Activated CD8-positive, alpha-beta memory T cell treated with anti-CD3 and anti-CD28 coated beads for 36 hours (primary cell): ENCODE results near the gene MTG2. TPM values are rescaled to one million over a fixed set of nuclear protein-coding genes. Genes with fewer than 3 reads are reported as not detected.

ENCODE experiments used
- CTCF ChIA-PET: fragments of 350-600 bp; sonication (Branson Sonifier 250); formaldehyde crosslinking; loops from one replicate; lab custom pipeline; 2021; ENCODE audit warnings: antibody characterized with exemption; lab: Charles Lee
- POLR2A ChIA-PET: fragments of 350-600 bp; sonication (Branson Sonifier 250); formaldehyde crosslinking; loops from one replicate; lab custom pipeline; 2021; ENCODE audit warnings: antibody characterized with exemption; lab: Charles Lee
- total RNA-seq, 2 experiments: library from RNA; stranded (reverse); gene quantifications; one replicate each; pipeline ENCODE4 v1.2.3, GENCODE V29; 2021

MTG2 gene
- total RNA-seq, 2 experiments from 2014 or later, result 45.0 to 45.8 TPM

DNA sequence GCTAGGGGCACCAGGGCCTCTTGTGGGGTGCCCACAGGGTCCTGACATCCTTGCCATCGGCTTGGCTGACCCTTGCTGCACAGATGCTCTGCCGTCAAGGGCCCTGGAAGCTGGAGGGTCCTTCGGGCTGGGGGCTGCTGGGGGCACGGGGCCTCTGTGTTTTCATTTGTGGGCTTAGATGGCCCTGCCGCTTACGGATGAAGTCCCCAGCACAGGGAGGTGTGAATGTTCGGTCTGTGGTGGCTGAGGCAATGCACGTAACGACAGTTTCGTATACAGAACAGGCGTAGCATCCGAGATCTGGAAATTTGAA, 24.8 kb upstream of the MTG2 start:
- ChIA-PET POLR2A (no interaction called here), CTCF (no interaction called here)

DNA sequence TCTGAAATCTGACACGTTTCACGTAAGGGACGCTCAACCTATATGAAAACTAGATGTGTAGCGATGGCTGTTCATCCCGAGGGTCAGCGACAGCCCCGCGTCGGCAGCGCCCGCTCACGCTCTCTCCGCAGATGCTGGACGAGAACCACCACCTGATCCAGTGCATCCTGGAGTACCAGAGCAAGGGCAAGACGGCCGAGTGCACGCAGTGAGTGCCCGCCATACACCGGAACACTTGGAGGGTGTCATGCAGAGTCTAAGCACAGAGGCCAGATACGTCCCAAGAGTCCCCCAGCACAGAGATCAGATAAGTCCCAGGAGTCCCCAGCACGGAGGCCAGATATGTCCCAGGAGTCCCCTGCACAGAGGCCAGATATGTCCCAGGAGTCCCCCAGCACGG, 24.3 kb upstream of the MTG2 start:
- CTCF ChIA-PET, result interaction anchor here (1.1 kb wide), 1 partner anchor 150 kb away, joined by 3 read pairs; no protein-coding TSS in a partner anchor

DNA sequence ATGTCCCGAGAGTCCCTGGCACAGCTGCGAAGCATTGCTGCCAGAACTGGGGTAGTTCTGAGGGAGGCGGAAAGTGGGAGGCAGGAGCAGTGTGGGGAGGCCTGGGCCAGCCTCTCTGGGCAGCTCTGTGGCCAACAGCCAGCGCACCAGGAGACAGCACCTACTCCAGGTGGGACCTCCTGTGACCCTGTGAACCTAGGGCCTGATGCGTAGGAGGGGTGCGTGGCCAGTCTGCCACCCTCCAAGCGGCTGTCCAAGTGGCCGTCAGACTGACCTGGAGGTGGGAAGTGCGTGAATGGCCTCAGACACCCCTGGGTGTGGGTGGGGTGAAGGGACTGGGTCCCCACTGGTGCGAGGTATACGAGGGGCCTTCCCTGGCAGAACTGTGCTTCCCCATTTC, 23.8 kb upstream of the MTG2 start:
- ChIA-PET POLR2A (no interaction called here), CTCF (interaction anchor here (0.7 to 1.1 kb wide), 2 partner anchors 13 to 151 kb away, joined by 3 read pairs; no protein-coding TSS in a partner anchor)

More for the DNA sequence above, 24.3 kb upstream of the MTG2 start:
- POLR2A ChIA-PET, result no interaction called here

DNA sequence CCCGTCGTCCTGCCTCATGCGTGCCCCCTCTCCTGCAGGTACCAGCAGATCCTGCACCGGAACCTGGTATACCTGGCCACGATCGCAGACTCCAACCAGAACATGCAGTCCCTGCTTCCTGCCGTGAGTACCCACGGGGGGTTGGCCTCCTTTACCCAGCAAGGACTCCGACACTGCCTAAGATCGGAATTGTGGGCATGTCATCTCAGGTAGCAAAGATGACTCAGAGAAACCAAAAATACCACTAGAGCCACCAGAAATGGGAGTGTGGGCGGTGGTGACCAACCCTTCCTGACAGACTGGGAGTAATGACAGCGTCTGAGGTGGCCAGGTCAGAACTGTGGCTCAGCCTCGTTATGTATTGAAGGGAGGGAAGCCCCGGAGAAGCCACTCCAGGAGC, 23.0 kb upstream of the MTG2 start:
- POLR2A ChIA-PET, result no interaction called here
- CTCF ChIA-PET, result interaction anchor here (1.1 kb wide), 1 partner anchor 151 kb away, joined by 3 read pairs; no protein-coding TSS in a partner anchor

DNA sequence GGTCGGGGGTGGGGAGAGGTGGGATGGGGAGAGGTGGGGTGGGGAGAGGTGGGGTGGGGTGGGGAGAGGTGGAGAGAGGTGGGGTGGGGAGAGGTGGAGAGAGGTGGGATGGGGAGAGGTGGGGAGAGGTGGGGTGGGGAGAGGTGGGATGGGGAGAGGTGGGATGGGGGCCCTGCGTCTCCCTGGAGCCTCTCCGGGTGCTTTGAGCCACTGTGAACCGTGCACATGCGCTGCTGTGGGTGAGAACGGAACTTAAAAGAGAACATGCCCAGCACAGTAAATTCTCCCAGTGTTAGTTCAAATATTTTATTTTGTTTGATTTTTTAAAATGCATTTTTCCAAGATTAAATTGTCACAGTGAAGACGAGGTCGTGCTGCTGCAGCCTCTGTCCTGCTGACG, 22.6 kb upstream of the MTG2 start:
- ChIA-PET POLR2A (no interaction called here), CTCF (no interaction called here)

DNA sequence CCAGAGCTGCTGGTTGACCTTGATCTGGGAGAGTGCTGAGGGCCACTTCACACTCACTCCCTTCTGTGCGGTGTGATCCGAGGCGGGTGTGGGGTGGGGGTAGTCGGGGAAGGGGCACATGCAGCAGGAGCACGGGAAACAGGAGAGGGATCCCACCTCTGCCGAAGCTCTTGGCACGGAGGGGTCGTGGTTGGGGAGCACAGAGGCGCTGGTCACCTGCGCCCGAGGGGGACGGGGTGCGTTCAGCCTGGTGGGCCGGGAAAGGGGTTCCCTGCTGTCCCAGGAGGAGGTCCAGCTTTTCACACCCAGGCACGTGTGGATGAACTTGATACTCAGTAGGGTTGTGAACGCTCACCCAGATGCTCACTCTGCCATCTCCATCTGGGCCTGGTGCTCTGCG, 22.0 kb upstream of the MTG2 start:
- POLR2A ChIA-PET, result no interaction called here

DNA sequence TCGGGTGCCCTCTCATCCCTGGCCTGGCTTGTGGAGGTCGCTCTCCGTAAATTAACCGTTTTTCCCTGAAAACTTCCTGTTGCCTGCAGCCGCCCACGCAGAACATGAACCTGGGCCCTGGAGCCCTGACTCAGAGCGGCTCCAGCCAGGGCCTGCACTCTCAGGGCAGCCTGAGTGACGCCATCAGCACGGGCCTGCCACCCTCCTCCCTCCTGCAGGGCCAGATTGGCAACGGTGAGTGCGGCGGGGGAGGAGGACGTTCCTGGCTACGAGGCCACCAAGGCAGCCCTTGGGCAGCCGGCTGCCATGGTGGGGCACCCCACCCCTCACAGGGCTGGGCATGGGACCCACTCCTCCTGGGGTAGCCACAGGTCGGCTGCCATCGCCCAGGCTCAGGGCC, 21.5 kb upstream of the MTG2 start:
- ChIA-PET POLR2A (no interaction called here), CTCF (no interaction called here)

More for the DNA sequence above, 22.0 kb upstream of the MTG2 start:
- CTCF ChIA-PET, result no interaction called here

DNA sequence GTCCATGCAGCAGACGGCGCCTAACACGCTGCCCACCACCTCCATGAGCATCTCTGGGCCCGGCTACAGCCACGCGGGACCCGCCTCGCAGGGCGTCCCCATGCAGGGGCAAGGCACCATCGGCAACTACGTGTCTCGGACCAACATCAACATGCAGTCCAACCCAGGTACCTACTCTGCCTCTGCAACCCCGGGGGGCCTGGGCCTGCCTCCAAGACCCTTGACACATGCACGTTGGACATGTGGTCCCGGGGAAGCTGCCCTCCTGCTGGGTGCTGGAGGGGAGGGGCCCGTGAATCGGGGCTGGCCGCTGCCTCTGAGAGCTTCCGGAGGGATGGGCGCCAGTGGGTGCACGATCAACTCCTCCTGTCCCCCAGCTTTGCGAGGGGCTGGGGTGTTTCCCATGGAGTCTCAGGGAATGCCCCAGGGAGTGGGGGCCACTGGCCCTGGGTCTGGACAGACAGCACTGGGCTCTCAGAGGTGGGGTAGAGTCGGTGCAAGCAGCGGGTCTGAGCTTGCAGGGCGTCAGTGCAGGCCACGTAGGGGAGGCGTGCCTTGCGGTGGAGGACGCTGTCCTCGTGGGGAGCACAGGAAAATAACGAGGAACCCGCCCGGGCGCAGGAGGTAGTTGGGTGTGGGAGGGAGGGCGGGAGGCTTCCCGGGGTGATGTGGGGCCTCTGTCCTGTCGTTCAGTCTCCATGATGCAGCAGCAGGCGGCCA, 19.9 kb upstream of the MTG2 start:
- POLR2A ChIA-PET, result no interaction called here
- CTCF ChIA-PET, result no interaction called here

DNA sequence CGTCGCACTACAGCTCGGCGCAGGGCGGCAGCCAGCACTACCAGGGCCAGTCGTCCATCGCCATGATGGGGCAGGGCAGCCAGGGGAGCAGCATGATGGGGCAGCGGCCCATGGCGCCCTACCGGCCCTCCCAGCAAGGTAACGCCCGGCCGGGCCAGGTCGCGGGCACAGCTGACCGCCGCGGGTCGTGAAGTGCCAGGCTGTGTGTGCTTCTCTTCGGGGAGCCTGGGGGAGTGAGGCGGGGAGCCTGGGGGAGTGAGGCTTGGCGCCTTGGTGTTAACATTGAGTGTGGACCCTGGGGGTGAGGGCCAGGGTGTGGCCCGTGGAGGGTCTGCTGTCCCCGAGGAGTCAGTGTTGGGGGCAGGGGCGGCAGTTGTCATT, 19.4 kb upstream of the MTG2 start:
- ChIA-PET CTCF (no interaction called here), POLR2A (no interaction called here)

DNA sequence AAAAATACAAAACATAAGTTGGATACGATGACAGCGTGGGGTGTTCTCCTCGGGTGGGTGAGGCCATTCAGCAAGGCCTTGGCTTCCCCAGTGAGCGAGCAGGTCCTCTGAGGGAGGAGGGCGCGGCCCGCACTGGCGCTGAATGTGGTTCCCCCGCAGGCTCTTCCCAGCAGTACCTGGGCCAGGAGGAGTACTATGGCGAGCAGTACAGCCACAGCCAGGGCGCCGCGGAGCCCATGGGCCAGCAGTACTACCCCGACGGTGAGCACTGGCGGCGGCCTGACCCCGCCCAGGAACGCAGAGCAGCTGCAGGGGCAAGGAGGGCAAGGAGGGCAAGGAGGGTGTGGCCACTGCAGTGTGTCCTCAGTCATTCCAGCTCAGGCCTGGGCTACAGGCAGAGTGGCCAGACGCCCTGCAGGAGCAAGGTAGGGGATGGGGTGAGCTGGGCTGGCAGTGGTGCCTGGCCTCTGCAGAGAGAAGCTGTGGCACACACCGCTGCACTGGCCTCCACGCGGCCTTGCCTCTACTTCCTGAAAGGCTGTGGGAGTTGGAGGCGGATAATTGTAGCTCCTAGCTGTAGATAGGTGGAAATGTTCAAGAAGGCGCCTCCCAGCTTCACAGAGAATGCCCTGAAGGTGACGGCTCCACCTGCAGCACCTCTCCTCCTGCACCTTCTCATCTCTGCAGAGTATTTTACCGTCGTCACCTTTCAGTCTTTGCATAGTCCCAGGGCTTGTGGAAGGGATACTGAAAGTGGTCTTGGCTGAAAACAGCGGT, 18.7 kb upstream of the MTG2 start:
- CTCF ChIA-PET, result no interaction called here
- POLR2A ChIA-PET, result no interaction called here

DNA sequence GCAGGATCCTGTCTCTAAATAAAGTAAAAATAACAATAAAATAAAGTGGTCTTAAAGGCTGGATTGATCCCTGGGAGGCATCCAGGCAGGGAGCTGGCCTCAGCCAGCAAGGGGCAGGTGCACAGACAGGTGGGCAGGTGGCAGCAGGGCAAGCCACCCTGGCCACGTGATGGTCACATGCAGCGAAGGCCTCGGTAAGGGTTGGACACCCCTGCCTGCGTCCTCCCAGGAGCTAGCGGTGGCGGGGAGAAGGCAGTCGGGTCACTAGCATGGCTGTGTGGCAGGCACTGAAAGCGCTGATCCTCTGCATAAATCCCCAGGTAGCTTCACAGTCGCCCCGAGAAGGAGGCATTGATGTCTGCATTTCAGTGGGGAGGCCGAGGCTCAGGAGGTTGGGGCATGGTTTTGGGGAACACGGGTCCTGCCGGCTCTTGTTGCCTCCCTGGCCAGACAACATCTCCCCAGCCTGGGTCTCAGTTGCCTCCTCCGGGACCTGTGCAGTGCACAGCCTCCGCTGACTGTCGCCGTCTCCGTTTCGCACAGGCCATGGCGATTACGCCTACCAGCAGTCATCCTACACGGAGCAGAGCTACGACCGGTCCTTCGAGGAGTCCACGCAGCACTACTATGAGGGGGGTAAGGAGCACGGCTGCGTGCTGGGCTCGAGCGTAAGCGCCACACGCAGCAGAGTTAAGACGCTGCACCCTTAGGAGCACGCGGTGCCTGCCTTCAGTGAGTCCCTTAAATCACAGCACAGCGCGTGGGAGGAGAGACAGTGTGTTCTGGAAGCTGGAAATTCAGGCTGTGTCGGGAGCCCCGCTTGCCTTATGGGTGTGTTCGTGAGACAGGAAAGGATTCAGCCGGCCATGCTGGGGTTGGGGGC, 17.7 kb upstream of the MTG2 start:
- CTCF ChIA-PET, result no interaction called here

DNA sequence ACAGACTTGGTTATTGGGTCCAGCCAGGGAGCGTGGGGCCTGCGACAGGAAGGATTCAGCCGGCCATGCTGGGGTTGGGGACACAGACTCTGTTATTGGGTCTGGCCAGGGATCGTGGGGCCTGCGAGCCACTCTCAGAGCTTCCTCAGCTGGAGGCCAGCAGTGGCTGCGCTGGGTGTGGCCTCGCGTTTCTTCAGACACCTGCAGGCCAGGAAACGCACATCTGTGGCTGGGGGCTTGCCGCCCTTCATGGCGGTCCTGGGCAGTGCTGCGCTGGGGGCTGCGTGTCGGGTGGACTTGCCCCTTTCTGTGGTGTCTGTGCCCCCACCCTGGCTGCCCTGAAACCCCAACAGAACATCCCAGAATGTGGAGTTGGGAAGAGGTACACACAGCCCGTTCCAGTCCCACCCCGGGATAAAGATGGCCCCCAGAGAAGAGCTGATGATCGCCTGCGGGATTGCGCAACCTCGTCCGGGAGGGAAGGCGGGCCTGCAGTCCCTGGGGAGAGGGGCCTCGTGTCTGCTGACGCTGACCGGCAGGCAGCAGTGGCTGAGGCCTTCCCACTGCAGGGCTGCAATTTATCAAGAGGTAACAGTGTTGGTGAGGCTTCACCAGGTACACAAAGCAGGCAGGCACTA, 16.9 kb upstream of the MTG2 start:
- POLR2A ChIA-PET, result no interaction called here
- CTCF ChIA-PET, result no interaction called here

More for the DNA sequence above, 17.7 kb upstream of the MTG2 start:
- POLR2A ChIA-PET, result no interaction called here

DNA sequence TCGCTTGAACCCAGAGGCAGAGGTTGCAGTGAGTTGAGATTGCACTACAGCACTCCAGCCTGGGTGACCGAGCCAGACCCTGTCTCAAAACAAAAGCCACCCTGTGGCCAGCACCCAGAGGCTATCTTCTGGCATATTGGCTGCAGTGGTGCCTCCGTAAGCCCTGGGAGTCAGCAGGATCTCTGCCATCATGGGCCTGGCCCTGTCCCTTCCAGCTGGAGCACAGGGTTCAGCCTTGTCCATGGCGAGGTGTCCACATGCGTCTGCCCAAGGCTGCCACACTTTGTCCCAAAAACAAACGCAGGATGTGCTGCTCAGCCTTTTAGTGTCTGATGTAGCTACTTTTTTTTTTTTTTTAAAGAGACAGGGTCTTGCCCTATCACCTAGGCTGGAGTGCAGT, 15.4 kb upstream of the MTG2 start:
- POLR2A ChIA-PET, result no interaction called here
- CTCF ChIA-PET, result interaction anchor here (0.6 to 0.7 kb wide), 2 partner anchors 21 kb away, joined by 3 read pairs; no protein-coding TSS in a partner anchor

DNA sequence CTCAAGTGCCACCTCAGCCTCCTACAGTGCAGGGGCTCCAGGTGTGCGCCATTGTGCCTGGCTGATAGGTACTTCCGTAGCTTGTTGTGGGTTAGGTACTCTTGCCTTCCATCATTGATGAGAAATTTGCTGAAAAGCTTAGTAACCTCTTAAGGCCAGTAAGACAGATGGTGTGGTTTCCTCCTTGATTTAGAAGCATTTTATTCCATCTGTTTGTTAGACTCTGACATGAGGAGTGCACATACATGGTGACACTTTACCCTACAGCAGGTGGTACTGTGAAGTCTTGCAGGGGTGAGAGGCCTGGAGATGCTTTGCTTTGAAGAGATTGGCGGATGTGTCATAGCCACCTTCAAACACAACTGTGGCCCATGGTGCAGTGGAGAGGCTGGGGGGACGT, 14.8 kb upstream of the MTG2 start:
- ChIA-PET CTCF (interaction anchor here (0.7 kb wide), 1 partner anchor 22 kb away, joined by 3 read pairs; no protein-coding TSS in a partner anchor), POLR2A (no interaction called here)

DNA sequence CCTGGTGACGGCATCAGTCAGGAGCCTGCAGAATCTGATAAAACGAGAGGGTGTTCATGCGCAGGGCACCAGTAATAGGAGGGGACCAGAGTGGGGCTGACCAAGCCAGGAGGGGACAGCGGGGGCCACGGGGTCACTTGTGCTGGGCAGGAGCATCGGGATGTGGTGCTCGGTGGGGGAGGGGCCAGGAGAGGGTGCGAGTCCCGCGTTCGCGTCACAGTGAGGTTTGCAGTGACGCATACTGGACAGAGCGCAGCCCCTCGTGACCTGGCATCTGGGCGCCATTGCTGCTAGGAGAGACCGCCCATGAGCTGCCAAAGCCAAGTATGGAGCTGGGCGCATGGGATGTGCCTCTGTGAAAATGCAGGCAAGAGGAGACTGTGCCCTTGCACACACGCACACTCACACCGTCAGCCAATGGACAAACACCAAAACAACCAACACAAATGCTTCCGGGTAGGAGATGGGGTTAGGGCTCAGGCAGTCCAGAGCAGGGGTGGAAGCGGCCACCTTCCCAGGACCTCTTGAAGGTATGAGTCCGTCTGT, 13.9 kb upstream of the MTG2 start:
- ChIA-PET POLR2A (no interaction called here), CTCF (no interaction called here)

DNA sequence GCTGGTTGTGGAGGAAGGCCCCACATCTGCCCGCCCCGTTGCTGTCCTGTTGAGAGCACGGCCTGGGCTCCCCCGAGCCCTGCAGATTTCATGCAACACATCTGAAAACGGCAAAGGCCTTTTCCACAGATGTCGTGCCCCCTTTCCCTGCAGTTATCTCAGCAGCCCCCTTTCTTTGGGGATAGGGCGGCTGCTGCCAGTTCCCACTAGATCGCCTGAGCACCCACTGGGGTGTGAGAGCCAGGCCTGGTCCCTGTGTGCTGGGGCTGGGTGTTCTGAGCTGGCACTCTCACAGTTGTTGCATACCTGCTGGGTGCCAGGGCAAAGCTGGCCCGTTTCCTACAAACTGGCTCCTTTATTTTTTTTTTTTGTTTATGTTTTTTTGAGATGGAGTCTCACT, 12.3 kb upstream of the MTG2 start:
- ChIA-PET POLR2A (no interaction called here), CTCF (no interaction called here)

DNA sequence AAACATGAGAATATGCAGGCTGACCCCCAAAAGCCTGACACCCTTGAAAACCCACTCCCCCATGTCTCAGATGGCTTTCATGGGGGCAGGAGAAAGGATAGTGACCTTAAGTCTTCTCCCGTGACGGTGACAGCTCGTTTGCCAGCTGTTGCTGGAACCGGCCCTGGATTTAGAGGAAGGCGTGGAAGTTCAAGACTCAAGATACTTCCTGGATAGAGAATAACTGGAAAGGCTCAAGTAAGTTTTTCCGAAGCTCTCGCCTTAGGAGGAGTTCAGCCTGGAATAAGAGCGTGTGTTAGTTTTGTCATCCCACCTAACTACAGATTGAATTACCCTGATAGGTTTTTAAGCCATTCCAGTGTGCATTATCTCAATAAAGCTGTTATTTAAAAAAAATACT, 11.6 kb upstream of the MTG2 start:
- POLR2A ChIA-PET, result no interaction called here
- CTCF ChIA-PET, result interaction anchor here (1.0 to 1.1 kb wide), 2 partner anchors 12 to 35 kb away, joined by 3 read pairs; no protein-coding TSS in a partner anchor

DNA sequence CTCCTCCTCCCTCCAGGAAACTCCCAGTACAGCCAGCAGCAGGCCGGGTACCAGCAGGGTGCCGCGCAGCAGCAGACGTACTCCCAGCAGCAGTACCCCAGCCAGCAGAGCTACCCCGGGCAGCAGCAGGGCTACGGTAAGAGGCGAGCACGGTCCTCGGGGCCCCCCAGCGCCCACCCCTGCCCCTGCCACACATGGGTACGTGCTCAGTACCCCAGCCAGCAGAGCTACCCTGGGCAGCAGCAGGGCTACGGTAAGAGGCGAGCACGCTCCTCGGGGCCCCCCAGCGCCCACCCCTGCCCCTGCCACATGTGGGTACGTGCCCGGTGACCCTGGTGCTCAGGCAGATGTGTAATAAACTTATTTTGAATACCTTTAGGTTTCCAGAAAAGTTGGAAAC, 10.2 kb upstream of the MTG2 start:
- CTCF ChIA-PET, result no interaction called here
- POLR2A ChIA-PET, result no interaction called here
